Measurements from ENCODE around the gene BCAR1.

BCAR1 gene

DNA sequence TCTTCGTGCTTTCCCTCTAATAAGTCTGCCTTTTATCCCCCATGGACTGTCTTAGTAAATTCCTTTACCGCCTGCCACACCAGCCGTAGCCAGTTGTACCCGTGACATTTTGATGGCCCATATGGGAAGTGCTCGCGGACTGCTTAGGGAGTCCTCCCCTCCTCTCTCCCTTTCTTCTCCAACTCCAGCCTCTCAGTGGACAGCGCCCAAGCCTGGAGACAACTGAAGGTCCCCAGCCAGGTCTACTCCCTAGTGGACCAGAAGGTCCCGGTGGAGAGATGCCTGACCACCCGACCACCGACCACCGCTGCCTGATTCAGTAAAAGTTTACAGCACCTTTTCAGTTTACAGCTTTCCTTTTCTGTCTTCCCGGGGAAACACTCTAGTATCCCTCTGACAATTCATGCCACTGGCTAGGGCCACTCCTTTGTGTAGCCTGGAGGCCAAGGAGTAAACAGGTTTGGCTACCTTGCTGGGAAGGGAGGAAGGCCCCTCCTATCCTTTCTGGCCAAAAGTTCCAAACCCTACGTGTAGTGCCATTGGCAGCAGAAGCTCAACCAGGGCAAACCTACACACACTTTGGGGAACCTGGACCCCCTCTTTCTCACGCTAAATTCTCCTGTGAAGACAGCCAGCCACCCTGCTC, 62.5 kb downstream of the BCAR1 start:
- in situ Hi-C loops (cut with MboI; ENCODE audit: low sequenced_read_pairs, unreplicated experiment): no loop called here

DNA sequence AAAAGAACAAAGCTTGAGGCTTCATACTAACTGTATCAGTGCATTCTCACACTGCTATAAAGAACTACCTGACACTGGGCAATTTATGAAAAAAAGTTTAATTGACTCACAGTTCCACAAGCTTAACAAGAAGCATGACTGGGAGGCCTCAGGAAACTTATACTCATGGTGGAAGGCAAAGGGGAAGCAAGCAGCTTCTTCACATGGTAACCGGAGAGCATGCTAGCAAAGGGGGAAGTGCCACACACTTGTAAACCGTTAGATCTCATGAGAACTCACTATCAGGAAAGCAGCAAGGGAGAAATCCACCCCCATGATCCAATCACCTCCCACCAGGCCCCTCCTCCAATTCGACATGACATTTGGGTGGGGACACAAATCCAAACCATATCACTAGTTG, 69.8 kb downstream of the BCAR1 start:
- TF ChIP-seq, protein P1, sequence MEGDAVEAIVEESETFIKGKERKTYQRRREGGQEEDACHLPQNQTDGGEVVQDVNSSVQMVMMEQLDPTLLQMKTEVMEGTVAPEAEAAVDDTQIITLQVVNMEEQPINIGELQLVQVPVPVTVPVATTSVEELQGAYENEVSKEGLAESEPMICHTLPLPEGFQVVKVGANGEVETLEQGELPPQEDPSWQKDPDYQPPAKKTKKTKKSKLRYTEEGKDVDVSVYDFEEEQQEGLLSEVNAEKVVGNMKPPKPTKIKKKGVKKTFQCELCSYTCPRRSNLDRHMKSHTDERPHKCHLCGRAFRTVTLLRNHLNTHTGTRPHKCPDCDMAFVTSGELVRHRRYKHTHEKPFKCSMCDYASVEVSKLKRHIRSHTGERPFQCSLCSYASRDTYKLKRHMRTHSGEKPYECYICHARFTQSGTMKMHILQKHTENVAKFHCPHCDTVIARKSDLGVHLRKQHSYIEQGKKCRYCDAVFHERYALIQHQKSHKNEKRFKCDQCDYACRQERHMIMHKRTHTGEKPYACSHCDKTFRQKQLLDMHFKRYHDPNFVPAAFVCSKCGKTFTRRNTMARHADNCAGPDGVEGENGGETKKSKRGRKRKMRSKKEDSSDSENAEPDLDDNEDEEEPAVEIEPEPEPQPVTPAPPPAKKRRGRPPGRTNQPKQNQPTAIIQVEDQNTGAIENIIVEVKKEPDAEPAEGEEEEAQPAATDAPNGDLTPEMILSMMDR (IDR thresholded peaks at IDR 0.05; ENCODE audit: borderline replicate concordance, control extremely low read depth, extremely low read depth, insufficient read depth, missing control alignments): no peak
- DNase-seq (ENCODE audit: low spot score): no peak
- in situ Hi-C loops (cut with MboI; ENCODE audit: low sequenced_read_pairs, unreplicated experiment): no loop called here

More for the DNA sequence above, 62.5 kb downstream of the BCAR1 start:
- no peak for DNase-seq (ENCODE audit: low spot score)
- TF ChIP-seq, protein P1 (IDR thresholded peaks at IDR 0.05; ENCODE audit: borderline replicate concordance, control extremely low read depth, extremely low read depth, insufficient read depth, missing control alignments): no peak

DNA sequence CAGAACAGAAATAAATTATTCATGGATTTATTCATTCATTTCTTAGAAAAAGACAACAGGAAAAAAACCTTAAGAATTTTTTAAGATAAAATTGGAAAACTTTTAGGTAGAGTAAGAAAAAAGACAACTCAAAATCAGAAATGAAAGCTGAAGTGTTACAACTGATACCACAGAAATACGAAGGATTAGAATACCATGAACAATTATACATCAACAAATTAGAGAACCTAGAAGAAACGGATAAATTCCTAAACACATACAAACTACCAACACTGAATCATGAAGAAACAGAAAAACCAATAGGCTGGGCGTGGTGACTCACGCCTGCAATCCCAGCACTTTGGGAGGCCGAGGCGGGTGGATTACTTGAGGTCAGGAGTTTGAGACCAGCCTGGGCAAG, 72.2 kb downstream of the BCAR1 start:
- no peak for DNase-seq (ENCODE audit: low spot score)
- TF ChIP-seq, protein P1 (IDR thresholded peaks at IDR 0.05; ENCODE audit: borderline replicate concordance, control extremely low read depth, extremely low read depth, insufficient read depth, missing control alignments): no peak
- in situ Hi-C loops (cut with MboI; ENCODE audit: low sequenced_read_pairs, unreplicated experiment): no loop called here
